K562 (cell line): Measurements from ENCODE around the gene AIM2. TPM values are rescaled to one million over a fixed set of nuclear protein-coding genes. Genes with fewer than 3 reads are reported as not detected.

ENCODE experiments used
- CSDE1 ChIP-seq, 2 experiments: fragments of 450-650 bp; IDR thresholded peaks; 2 replicates each; pipeline ENCODE4 v1.6.1; 2016; ENCODE audit warnings: mild to moderate bottlenecking in 1 of 2
- HNRNPK ChIP-seq: fragments of 200-400 bp; formaldehyde crosslinking; IDR thresholded peaks from one replicate; pipeline ENCODE4 v1.6.1; 2018; ENCODE audit warnings: mild to moderate bottlenecking, low read depth, low read length; ENCODE audit not compliant: poor library complexity, severe bottlenecking
- PBX2 ChIP-seq, 2 experiments: IDR thresholded peaks in 1 of 2; conservative IDR thresholded peaks in 1 of 2; 2 replicates each; pipeline ENCODE4 v1.6.1; 2016; ENCODE audit warnings: low read depth in 2 of 2, mild to moderate bottlenecking in 1 of 2, missing compliant biosample characterization in 1 of 2, missing genetic modification characterization in 1 of 2, moderate library complexity in 1 of 2
- SRSF9 ChIP-seq: fragments of 200-400 bp; formaldehyde crosslinking; IDR thresholded peaks from 2 replicates; pipeline ENCODE4 v1.6.1; 2017; ENCODE audit warnings: low read depth, low read length, borderline replicate concordance
- TSC22D4 ChIP-seq: fragments of 450-650 bp; IDR thresholded peaks from 2 replicates; pipeline ENCODE4 v1.6.1; 2016; ENCODE audit warnings: missing genetic modification characterization, missing biosample characterization, control low read depth
- ZKSCAN1 ChIP-seq: fragments of 150-350 bp; IDR thresholded peaks from 2 replicates; pipeline ENCODE4 v1.6.1; 2016; ENCODE audit warnings: low read depth, low read length
- ZNF347 ChIP-seq: fragments of 450-650 bp; formaldehyde crosslinking; IDR thresholded peaks from 2 replicates; pipeline ENCODE4 v1.4.0; 2020; ENCODE audit warnings: low read depth, mild to moderate bottlenecking, moderate library complexity
- polyA plus RNA-seq, 8 experiments: library from polyadenylated mRNA; depleted of rRNA in 4 of 8; stranded (reverse) in 5 of 8; unstranded in 3 of 8; fragments of >200 nt; fragmentation: Nextera tagmentation in 2 of 8; fragmentation: Illumina TruSeq in 1 of 8; extraction: Ambion mirVana in 2 of 8; extraction: Trizol in 1 of 8; gene quantifications; 2 replicates each; pipeline versions ENCODE4 v1.2.1 to v1.2.3, GENCODE V29; 2011 to 2014; ENCODE audit warnings: inconsistent platforms in 1 of 8, missing spikeins in 1 of 8
- total RNA-seq, 7 experiments: library from RNA; depleted of rRNA in 6 of 7; stranded (reverse); fragments of >200 nt in 6 of 7; fragmentation: Illumina TruSeq in 2 of 7; extraction: Trizol in 2 of 7; gene quantifications; 2 replicates each; pipeline versions ENCODE4 v1.2.1 to v1.2.3, GENCODE V29; 2011 to 2021; ENCODE audit warnings: low replicate concordance in 1 of 7
- TF ChIP-seq, protein P1 (sequence below): sonication (generic); formaldehyde crosslinking; IDR thresholded peaks from 2 replicates; pipeline ENCODE4 v1.8.1; 2023; ENCODE audit warnings: mild to moderate bottlenecking, missing genetic modification reagents, moderate library complexity

Gene AIM2
- total and polyA plus RNA-seq, 9 of the 15 experiments (the other 6 are each of a cell fraction or from before 2014, with no cell fraction given) = 0.10 to 0.95 (median 0.22) TPM

- TF ChIP-seq CSDE1 (IDR thresholded peaks at IDR 0.05) (no peak), TSC22D4 (tag) (no peak), PBX2 (CRISPR knock-in tag; IDR thresholded peaks at IDR 0.05; ENCODE audit: low read depth) (no peak), PBX2 (tag; conservative IDR thresholded peaks at IDR 0.05; ENCODE audit: low read depth) (no peak), ZKSCAN1 (no peak), ZNF347 (CRISPR knock-in tag) (no peak), HNRNPK (no peak), SRSF9 (no peak)
- TF ChIP-seq, protein P1, sequence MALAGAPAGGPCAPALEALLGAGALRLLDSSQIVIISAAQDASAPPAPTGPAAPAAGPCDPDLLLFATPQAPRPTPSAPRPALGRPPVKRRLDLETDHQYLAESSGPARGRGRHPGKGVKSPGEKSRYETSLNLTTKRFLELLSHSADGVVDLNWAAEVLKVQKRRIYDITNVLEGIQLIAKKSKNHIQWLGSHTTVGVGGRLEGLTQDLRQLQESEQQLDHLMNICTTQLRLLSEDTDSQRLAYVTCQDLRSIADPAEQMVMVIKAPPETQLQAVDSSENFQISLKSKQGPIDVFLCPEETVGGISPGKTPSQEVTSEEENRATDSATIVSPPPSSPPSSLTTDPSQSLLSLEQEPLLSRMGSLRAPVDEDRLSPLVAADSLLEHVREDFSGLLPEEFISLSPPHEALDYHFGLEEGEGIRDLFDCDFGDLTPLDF = no peak
Observed at GRCh38 chr1:159067699-159068621, 8.6 kb downstream of the AIM2 start (continued).
